ENCODE data around the gene ANKMY1.
"Not testable (repeated sequence)": the region's sequence is repeated elsewhere in the genome, so short reads cannot be mapped to it uniquely, and the experiment has no call there.

Gene ANKMY1

DNA sequence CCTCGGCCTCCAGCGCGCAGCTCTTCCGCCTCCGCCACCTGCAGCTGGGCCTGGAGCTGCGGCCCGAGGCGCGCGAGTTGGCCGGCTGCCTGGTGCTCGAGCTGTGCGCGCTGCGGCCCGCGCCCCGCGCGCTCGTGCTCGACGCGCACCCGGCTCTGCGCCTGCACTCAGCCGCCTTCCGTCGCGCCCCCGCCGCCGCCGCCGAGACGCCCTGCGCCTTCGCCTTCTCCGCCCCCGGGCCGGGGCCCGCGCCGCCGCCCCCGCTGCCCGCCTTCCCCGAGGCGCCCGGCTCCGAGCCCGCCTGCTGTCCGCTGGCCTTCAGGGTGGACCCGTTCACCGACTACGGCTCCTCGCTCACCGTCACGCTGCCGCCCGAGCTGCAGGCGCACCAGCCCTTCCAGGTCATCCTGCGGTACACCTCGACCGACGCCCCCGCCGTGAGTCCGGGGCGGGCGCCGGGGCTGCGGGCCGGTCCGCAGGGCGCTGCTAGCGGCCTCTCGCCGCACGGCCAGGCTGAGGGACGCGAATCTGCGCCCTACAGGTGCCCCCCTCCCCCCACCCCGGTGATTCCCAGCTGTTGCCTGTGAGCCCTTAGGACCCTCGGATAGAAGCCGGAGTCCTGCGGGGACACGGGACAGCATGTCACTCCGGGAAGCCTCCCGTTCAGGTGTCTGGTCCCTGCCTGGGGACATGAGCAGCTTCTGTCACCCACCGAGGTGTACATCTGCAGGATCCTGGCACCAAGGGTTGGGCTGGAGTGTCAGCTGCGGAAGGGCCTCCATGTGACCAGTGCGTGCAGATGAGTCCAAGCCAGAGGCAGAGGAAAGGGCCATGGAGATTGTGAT is 11.1 kb upstream of the ANKMY1 start:
- Histone ChIP-seq H3K4me1 (ENCODE audit: insufficient read depth, low read length) (no peaks in the 10 kb centered on the region), H3K4me3 (ENCODE audit: low read length) (peak overlapping the region; percentile 56), H3K9me3 (ENCODE audit: insufficient read depth, low read depth, low read length) (no peaks in the 10 kb centered on the region), H3K9ac (ENCODE audit: low read depth, low read length) (no peak overlapping the region), H3K27me3 (ENCODE audit: insufficient read depth, low read length) (peaks cover 44% of the 10 kb centered on the region), H3K36me3 (ENCODE audit: insufficient read depth, low read depth, low read length) (no peaks in the 10 kb centered on the region), H3K27ac (ENCODE audit: low read length) (no peak overlapping the region)

DNA sequence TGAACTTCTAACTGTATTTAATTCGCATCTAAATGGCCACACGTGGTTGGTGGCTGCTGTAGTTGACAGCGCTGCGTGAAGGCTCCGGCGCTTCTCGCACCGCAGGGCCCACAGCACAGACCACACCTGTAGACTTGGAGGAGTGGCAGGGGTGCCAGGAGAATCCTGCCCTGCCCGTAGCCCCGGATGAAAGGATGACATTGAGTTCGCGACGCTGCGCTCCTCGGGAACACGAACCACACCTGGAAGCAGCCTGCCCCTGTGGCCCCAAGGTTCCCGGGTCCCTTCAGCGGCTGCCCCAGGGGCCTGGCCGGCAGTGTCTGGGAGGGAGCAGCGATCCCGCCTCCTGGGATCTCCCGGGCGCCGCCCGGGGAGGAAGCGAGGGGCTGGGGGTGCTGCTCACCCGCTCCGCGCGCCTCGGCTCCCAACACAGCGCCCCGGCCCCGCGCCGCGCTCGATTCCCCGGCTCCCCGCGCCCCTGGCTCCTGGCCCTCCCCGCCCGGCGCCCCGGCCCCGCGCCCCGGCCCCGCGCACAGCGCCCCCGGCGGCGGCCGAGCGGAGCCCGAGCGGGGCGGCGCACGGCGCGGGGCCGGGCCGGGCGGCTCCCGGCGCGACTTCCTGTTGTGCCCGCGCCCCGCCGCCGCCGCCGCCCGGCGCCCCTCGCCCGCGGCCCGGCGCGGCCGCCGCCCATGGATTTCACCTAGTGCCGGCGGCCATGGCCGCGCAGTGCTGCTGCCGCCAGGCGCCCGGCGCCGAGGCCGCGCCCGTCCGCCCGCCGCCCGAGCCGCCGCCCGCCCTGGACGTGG is 10.3 kb upstream of the ANKMY1 start, which contains the start of gene RNPEPL1:
Gene RNPEPL1 (plus strand): TSS at position 613 of the 806 bp plus-strand sequence. CDS start 103 bp downstream, at position 716.
- Histone ChIP-seq H3K27ac (ENCODE audit: low read length) (no peak within 1 kb of the TSS), H3K9ac (ENCODE audit: low read depth, low read length) (no peak within 1 kb of the TSS), H3K4me3 (ENCODE audit: low read length) (peak within 1 kb of the TSS; percentile 63), H3K4me1 (ENCODE audit: insufficient read depth, low read length) (no peaks in the 10 kb centered on the region), H3K27me3 (ENCODE audit: insufficient read depth, low read length) (peaks cover 44% of the 10 kb centered on the region), H3K9me3 (ENCODE audit: insufficient read depth, low read depth, low read length) (no peaks in the 10 kb centered on the region), H3K36me3 (ENCODE audit: insufficient read depth, low read depth, low read length) (no peaks in the 10 kb centered on the region)

DNA sequence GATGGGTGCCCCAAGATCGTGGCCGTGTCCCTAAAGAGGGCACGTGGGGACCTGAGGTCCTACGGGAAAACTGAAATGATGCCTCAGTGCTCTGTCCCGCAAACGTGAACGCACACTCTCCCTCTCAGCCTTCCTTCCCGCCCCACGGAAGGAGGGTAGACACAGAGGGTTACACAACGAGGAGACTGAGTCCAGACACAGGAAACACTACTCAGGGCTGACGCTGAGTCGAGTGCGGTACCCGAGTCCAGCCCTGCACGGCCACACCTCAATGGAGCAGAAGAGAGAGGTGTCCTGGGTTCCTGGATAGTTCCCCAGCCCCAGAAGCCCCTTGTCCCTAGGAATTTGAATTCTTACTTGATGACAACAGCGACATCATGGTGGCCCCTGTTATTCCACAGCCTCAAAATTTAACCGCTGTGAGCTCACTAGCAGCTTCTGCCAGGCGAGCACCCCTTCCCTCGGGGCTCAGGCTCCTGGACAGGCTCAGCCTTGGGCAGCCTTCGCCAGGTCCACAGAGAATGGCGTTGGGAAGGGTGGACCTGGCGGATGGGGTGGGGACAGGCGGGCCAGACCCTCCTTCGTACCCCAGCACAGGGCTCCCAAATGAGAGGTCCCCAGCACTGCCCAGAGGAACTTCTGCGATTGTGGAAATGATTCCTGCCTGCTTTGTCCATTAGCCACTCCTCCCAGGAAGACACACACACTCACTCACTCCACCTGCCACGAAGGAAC is 9.5 kb upstream of the ANKMY1 start:
- H3K36me3 ChIP-seq (ENCODE audit: insufficient read depth, low read depth, low read length): no peaks in the 10 kb centered on the region
- H3K27ac ChIP-seq (ENCODE audit: low read length): no peak overlapping the region
- H3K4me3 ChIP-seq (ENCODE audit: low read length): peak overlapping the region; percentile 63
- H3K27me3 ChIP-seq (ENCODE audit: insufficient read depth, low read length): peaks cover 44% of the 10 kb centered on the region
- no peak overlapping the region for H3K9ac ChIP-seq (ENCODE audit: low read depth, low read length)
- no peaks in the 10 kb centered on the region for H3K4me1 ChIP-seq (ENCODE audit: insufficient read depth, low read length)
- H3K9me3 ChIP-seq (ENCODE audit: insufficient read depth, low read depth, low read length): no peaks in the 10 kb centered on the region

DNA sequence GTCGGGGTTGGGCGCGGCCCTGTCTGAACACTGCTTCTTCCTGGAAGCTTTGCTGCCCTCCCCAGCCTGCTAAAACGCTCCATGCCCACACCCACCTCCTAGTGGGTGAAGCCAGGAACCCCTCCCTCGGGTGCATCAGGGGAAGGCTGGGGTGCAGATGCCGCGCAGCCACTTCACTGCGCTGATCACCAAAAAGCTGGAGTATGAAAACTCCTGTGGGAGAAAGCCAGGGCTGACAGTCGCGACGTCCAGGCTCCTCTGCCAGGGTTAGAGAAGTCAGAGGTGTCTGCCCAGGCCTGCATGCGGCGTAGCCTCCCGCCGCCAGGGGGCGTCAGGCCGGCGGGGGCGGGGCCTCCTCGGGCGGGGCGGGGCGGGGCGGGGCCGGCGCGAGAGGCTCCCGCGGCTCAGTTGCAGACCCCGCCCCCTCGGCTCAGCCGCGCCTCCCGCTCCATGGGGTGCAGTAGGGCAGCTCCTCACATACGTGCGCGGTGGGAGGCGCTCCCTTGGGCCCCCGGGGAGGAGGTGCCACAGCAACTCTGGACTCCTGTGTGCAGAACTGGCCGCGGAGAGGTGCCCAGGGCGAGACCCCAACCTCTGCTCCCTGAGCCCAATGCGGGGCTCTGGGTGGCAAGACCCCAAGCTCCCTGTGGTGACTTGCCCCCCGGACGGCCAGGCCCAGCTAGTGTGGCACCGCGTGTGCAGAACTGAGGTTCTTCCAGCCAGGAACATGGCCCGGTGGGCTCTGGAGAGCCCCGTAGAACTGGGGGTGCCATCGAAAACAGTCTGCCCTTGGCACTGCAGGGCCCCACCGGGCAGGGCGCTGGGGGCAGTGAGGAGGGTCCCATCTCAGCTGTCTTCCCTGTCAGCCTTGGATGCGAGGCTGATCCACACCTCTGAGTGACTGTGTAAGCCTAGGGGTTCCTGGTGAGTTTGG is 8.7 kb upstream of the ANKMY1 start:
- H3K4me1 ChIP-seq (ENCODE audit: insufficient read depth, low read length): 0 out of 2 replicates have a peak, but pooled peaks cover 3% of the 10 kb centered on the region
- no peak overlapping the region for H3K27ac ChIP-seq (ENCODE audit: low read length)
- H3K9ac ChIP-seq (ENCODE audit: low read depth, low read length): no peak overlapping the region
- H3K36me3 ChIP-seq (ENCODE audit: insufficient read depth, low read depth, low read length): no peaks in the 10 kb centered on the region
- H3K27me3 ChIP-seq (ENCODE audit: insufficient read depth, low read length): peaks cover 44% of the 10 kb centered on the region
- no peaks in the 10 kb centered on the region for H3K9me3 ChIP-seq (ENCODE audit: insufficient read depth, low read depth, low read length)
- peak overlapping the region; percentile 43; the same call in 1 of the 2 replicates for H3K4me3 ChIP-seq (ENCODE audit: low read length)

DNA sequence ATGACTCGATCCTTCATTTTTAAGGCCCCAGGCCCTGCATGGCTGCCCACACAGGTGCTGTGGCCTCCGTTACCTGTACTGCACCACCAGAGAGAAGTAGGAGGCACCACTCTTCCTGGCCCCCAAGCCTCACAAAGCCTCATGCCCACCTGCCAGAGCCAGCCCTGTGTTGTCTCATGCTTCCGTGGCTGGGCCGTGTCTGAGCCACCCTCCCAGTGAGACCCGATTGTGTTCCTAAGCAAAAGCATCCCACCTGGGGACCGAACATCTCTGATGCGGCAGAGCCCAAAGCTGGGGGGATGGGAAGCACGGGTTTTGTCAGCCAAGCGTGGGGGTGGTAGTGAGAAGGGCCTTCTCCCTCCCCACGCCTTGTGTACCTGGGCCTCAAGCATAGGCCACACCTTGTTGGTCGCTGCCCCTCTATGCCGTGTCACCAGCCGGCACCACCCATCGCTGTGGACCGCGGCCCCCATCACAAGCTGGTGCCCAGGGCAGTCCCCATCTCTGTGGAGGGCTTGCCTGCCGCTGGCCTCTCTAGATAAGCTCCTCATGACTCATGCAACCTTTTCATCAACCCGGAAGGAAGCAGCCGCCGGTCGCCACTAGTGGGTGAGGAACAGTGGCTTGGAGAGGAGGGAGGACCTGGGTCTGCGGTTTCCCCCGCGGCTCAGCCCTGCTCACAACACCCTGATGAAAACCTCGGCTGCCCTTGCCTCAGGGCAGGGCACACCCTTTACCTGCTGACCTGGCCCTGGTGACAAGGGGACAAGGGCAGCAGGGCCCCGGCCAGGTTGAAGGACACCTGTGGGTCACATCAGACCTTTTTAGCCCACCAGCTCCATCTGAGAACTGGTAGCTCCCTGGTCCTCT is 7.8 kb upstream of the ANKMY1 start:
- Histone ChIP-seq H3K9ac (ENCODE audit: low read depth, low read length) (no peak overlapping the region), H3K36me3 (ENCODE audit: insufficient read depth, low read depth, low read length) (no peaks in the 10 kb centered on the region), H3K4me3 (ENCODE audit: low read length) (peak overlapping the region; percentile 43; the same call in 1 of the 2 replicates), H3K9me3 (ENCODE audit: insufficient read depth, low read depth, low read length) (no peaks in the 10 kb centered on the region), H3K4me1 (ENCODE audit: insufficient read depth, low read length) (0 out of 2 replicates have a peak, but pooled peaks cover 3% of the 10 kb centered on the region), H3K27me3 (ENCODE audit: insufficient read depth, low read length) (peaks cover 44% of the 10 kb centered on the region), H3K27ac (ENCODE audit: low read length) (no peak overlapping the region)

DNA sequence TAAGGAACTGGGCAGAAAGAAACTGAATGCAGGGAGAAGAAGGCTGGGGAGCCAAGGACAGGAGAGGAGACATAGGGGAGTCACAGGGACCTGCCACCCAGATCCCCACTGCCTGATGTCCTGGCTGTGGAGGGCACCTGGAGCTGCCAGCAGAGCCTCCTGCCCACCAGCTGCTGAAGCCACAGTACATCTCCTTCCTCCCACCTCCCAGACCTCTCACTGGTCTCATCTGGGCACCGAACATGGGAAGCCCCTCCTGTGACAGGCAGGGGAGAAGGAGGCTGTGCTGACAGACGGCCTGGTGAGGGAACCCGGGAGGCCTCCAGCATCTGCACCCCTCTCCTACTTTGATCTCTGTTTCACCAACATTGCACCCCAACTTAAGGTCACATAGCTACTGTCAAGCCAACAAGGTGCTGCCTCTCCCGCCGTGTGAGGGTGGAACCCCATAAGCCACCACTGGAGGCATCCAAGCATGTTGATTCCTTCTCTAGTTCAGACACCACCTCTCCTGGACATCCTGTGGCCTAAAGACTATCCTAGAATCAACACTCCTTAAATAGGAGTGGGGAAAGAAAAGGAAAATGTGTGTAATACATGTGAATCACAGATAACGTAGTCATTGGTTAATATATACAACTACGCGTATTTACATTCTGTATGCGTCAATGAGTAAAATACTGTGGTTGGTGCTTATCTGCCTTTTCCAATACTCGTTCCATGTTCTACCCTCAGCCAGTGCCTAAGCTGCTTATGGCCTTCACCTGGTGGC is 7.0 kb upstream of the ANKMY1 start:
- peaks cover 38% of the 10 kb centered on the region for H3K27me3 ChIP-seq (ENCODE audit: insufficient read depth, low read length)
- no peak overlapping the region for H3K27ac ChIP-seq (ENCODE audit: low read length)
- H3K9ac ChIP-seq (ENCODE audit: low read depth, low read length): no peak overlapping the region
- no peaks in the 10 kb centered on the region for H3K36me3 ChIP-seq (ENCODE audit: insufficient read depth, low read depth, low read length)
- H3K4me1 ChIP-seq (ENCODE audit: insufficient read depth, low read length): peaks cover 5% of the 10 kb centered on the region; the same call in 1 of the 2 replicates
- H3K4me3 ChIP-seq (ENCODE audit: low read length): no peak overlapping the region
- H3K9me3 ChIP-seq (ENCODE audit: insufficient read depth, low read depth, low read length): no peaks in the 10 kb centered on the region

DNA sequence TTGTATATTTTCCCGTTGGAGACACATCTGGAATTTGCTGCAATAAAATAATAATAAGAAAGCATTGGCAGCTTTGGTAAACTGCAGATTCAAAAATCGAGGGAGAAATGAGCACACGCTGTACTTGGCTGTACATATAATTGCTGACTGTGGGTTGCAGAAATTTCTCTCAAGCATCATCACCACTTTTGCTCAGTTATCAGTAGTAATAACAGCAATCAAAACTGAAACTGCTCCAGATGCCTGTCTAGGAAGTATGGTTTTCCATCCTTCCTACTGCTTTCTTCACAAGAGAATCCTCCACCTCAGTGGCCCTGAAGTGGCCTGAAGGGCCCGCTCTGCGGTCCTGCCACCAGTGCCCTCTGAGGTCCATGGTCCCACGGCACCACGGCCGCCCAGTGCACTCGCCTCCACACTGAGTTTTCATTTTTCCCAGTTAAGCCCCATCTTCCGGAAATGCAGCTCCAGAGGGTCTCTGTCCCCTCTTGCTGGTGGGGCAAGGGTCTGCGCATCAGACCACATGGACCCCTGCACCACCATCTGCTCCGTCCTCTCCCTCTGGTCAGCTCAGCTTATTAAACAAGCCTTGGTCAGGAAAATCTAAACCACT is 6.3 kb upstream of the ANKMY1 start:
- Histone ChIP-seq H3K4me1 (ENCODE audit: insufficient read depth, low read length) (peaks cover 8% of the 10 kb centered on the region; the same call in 1 of the 2 replicates), H3K27ac (ENCODE audit: low read length) (no peak overlapping the region), H3K36me3 (ENCODE audit: insufficient read depth, low read depth, low read length) (no peaks in the 10 kb centered on the region), H3K9me3 (ENCODE audit: insufficient read depth, low read depth, low read length) (no peaks in the 10 kb centered on the region), H3K9ac (ENCODE audit: low read depth, low read length) (no peak overlapping the region), H3K4me3 (ENCODE audit: low read length) (no peak overlapping the region), H3K27me3 (ENCODE audit: insufficient read depth, low read length) (peaks cover 38% of the 10 kb centered on the region)

DNA sequence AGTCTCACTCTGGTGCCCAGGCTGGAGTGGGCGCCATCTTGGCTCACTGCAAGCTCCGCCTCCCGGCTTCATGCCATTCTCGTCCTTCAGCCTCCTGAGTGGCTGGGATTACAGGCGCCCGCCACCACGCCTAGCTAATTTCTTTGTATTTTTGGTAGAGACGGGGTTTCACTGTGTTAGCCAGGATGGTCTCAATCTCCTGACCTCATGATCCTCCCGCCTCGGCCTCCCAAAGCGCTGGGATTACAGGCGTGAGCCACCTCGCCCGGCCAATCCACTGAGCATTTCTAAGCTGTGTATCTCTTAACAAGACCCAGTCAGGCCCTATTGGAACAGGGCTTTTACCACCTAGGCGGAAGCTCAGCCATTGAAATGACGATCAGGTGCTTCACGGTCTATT is 5.4 kb upstream of the ANKMY1 start:
- H3K9me3 ChIP-seq (ENCODE audit: insufficient read depth, low read depth, low read length); H3K27ac ChIP-seq (ENCODE audit: low read length); H3K36me3 ChIP-seq (ENCODE audit: insufficient read depth, low read depth, low read length); H3K4me3 ChIP-seq (ENCODE audit: low read length); H3K4me1 ChIP-seq (ENCODE audit: insufficient read depth, low read length); H3K9ac ChIP-seq (ENCODE audit: low read depth, low read length): not testable (repeated sequence)
- H3K27me3 ChIP-seq (ENCODE audit: insufficient read depth, low read length): peaks cover 44% of the 10 kb centered on the region

DNA sequence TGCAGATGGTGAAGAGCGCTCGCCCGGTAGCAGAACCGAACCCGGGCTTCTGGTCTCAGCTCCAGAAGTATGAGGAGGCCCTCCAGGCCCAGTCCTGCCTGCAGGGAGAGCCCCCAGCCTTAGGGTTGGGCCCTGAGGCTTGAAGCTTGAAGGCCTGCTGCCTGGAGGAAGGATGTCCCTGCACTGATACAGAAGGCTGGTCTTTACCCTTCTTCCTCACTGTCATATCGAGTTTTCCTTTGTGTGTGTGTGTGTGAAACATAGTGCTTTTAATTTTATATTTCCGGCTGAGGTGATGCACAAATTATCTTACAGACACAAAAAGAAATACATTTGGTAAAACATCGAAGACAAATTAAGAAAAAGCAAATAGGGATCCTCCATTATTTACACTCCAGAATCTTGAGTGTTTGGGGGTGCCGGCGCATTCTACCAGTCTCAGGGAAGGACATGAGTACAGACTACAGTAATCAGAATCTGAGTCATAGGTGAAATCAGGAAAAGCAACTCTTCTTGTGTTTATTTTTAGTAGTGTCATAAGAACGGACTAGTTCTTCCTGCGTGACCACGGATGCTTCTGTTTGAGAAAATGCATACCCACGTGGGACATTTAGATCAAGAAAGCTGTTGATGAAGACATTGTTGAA is 3.7 kb upstream of the ANKMY1 start:
- Histone ChIP-seq H3K27ac (ENCODE audit: low read length) (no peak overlapping the region), H3K9me3 (ENCODE audit: insufficient read depth, low read depth, low read length) (no peaks in the 10 kb centered on the region), H3K9ac (ENCODE audit: low read depth, low read length) (peak overlapping the region; percentile 78), H3K4me3 (ENCODE audit: low read length) (peak overlapping the region; percentile 81), H3K4me1 (ENCODE audit: insufficient read depth, low read length) (peaks cover 8% of the 10 kb centered on the region; the same call in 1 of the 2 replicates), H3K36me3 (ENCODE audit: insufficient read depth, low read depth, low read length) (no peaks in the 10 kb centered on the region), H3K27me3 (ENCODE audit: insufficient read depth, low read length) (peaks cover 41% of the 10 kb centered on the region)
